Mesendoderm (in vitro differentiated cells): ENCODE data around the gene IQUB.

ENCODE experiments used
- DNase-seq: peaks from one replicate; pipeline ENCODE4 v3.0.0; 2013
- H2AK5ac ChIP-seq: 2 replicates; pipeline ENCODE4 v1.6.1; 2013; ENCODE audit warnings: low read length, inconsistent platforms
- H2BK120ac ChIP-seq: 2 replicates; pipeline ENCODE4 v1.6.1; 2013; ENCODE audit warnings: low read depth, mild to moderate bottlenecking, low read length, moderate library complexity, mixed read lengths
- H2BK15ac ChIP-seq: replicated peaks from 2 replicates; pipeline ENCODE4 v1.6.1; 2013; ENCODE audit warnings: low read depth, mild to moderate bottlenecking, moderate library complexity
- H2BK5ac ChIP-seq: 2 replicates; pipeline ENCODE4 v1.6.1; 2013; ENCODE audit warnings: low read length, inconsistent platforms
- H3K18ac ChIP-seq: 2 replicates; pipeline ENCODE4 v1.6.1; 2013; ENCODE audit warnings: mild to moderate bottlenecking, low read length, mixed read lengths
- H3K23ac ChIP-seq: one replicate; pipeline ENCODE4 v1.6.1; 2013; ENCODE audit warnings: low read length
- H3K27ac ChIP-seq: 2 replicates; pipeline ENCODE4 v1.5.1; 2013; ENCODE audit warnings: low read depth, mild to moderate bottlenecking, inconsistent platforms, low read length, moderate library complexity
- H3K27me3 ChIP-seq: 2 replicates; pipeline ENCODE4 v1.6.1; 2013; ENCODE audit warnings: low read length, control low read depth, mild to moderate bottlenecking, inconsistent platforms; ENCODE audit not compliant: insufficient read depth, poor library complexity
- H3K36me3 ChIP-seq: 2 replicates; pipeline ENCODE4 v1.6.1; 2013; ENCODE audit warnings: low read length, inconsistent platforms; ENCODE audit not compliant: control insufficient read depth, insufficient read depth
- H3K4ac ChIP-seq: one replicate; pipeline ENCODE4 v1.6.1; 2013; ENCODE audit warnings: low read depth, mild to moderate bottlenecking, low read length, moderate library complexity
- H3K4me1 ChIP-seq: 2 replicates; pipeline ENCODE4 v1.6.1; 2013; ENCODE audit warnings: low read depth, low read length, inconsistent platforms; ENCODE audit not compliant: control insufficient read depth
- H3K4me2 ChIP-seq: 2 replicates; pipeline ENCODE4 v1.6.1; 2013; ENCODE audit warnings: low read length
- H3K4me3 ChIP-seq: 2 replicates; pipeline ENCODE4 v1.5.1; 2013; ENCODE audit warnings: mild to moderate bottlenecking, low read length
- H3K56ac ChIP-seq: one replicate; pipeline ENCODE4 v1.6.1; 2013; ENCODE audit warnings: low read length
- H3K79me1 ChIP-seq: 2 replicates; pipeline ENCODE4 v1.6.1; 2013; ENCODE audit warnings: low read length, inconsistent platforms
- H3K79me2 ChIP-seq: 2 replicates; pipeline ENCODE4 v1.6.1; 2013; ENCODE audit warnings: mild to moderate bottlenecking, low read length; ENCODE audit not compliant: control insufficient read depth, insufficient read depth
- H3K9ac ChIP-seq: 2 replicates; pipeline ENCODE4 v1.6.1; 2013; ENCODE audit warnings: low read length, inconsistent platforms
- H4K5ac ChIP-seq: one replicate; pipeline ENCODE4 v1.6.1; 2013; ENCODE audit warnings: low read length
- H4K8ac ChIP-seq: one replicate; pipeline ENCODE4 v1.6.1; 2013; ENCODE audit warnings: low read depth, mild to moderate bottlenecking, control low read depth, low read length, moderate library complexity
- WGBS: extraction: QIAGEN DNeasy Blood & Tissue Kit; methylation state at CpG from one replicate; pipeline ENCODE4 v1.1.7; 2013; ENCODE audit warnings: low lambda C conversion rate, missing lambda C conversion rate; ENCODE audit not compliant: insufficient coverage; ENCODE audit errors: extremely low coverage; 5-methylcytosine and 5-hydroxymethylcytosine counted together

The IQUB gene

DNA sequence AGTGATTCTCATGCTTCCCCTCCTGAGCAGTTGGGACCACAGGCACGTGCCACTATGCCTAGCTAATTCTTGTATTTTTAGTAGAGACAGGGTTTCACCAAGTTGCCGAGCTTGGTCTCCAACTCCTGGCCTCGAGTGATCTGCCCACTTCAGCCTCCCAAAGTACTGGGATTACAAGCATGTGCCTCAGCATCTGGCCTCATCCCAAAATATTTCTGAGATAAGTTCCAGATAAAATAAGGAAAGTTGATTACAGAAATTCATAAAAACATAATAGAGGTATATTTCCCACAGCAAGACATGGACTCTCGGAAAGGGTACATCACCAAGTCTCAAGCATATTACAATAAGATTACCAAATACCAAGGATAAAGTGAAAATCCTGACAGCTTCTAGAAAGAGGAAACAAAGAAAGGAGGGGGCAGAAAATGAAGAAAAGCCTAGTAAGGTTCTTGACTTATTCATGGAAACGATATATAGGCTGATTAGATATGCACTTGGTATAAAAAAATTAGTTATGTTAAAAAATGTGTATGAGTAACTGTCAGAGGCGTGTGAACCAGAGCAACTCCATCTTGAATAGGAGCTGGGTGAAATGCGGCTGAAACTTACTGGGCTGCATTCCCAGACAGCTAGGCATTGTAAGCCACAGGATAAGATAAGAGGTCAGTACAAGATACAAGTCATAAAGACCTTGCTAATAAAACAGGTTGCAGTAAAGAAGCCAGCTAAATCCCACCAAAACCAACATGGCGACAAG lies 35.0 kb downstream of the IQUB start:
- H3K18ac ChIP-seq, result no peak overlapping the region
- no peak overlapping the region for H3K9ac ChIP-seq
- H3K23ac ChIP-seq, result no peak overlapping the region
- no peak overlapping the region for H4K5ac ChIP-seq
- no peaks in the 10 kb centered on the region for H3K36me3 ChIP-seq
- peak; percentile 27 for DNase-seq
- H3K79me1 ChIP-seq, result no peaks in the 10 kb centered on the region
- H3K79me2 ChIP-seq, result no peaks in the 10 kb centered on the region
- H3K4me2 ChIP-seq, result no peak overlapping the region
- H3K27me3 ChIP-seq, result no peaks in the 10 kb centered on the region
- no peak overlapping the region for H4K8ac ChIP-seq
- no peak overlapping the region for H2AK5ac ChIP-seq
- no peak overlapping the region for H3K4ac ChIP-seq
- H3K27ac ChIP-seq, result no peak overlapping the region
- no peak overlapping the region for H2BK15ac ChIP-seq
- H3K56ac ChIP-seq, result no peak overlapping the region
- H2BK5ac ChIP-seq, result no peak overlapping the region
- WGBS, result 100% methylated on average over 2 of the region's 8 CpGs
- no peaks in the 10 kb centered on the region for H3K4me1 ChIP-seq
- no peak overlapping the region for H3K4me3 ChIP-seq
- H2BK120ac ChIP-seq, result peak overlapping the region; percentile 61

DNA sequence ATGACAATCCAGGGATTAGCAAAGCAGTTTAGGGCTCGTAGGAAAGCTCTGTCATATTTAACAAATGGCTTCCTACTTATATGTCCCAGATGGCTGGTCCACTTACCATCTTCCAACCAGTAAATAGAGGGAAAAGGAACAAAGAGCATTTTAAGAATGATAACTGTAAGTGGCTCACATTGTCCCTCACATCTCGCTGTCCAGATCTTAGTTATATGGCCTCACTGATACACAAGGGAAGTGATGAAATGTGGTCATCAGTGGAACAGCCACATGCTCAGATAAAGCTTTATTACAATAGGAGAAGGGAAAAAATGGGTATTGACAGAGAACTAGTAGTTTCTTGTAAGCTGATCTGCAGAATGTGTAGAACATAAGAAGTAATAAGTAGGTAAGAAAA lies 35.8 kb downstream of the IQUB start:
- Histone ChIP-seq H3K18ac (no peak overlapping the region), H2BK120ac (no peak overlapping the region), H3K36me3 (no peaks in the 10 kb centered on the region), H2BK5ac (no peak overlapping the region), H3K27me3 (no peaks in the 10 kb centered on the region), H3K9ac (no peak overlapping the region), H3K79me1 (no peaks in the 10 kb centered on the region), H3K4me1 (no peaks in the 10 kb centered on the region), H4K8ac (no peak overlapping the region), H3K4me3 (no peak overlapping the region), H3K56ac (no peak overlapping the region), H2AK5ac (no peak overlapping the region), H3K27ac (no peak overlapping the region), H3K4ac (no peak overlapping the region), H4K5ac (no peak overlapping the region), H2BK15ac (no peak overlapping the region), H3K23ac (no peak overlapping the region), H3K4me2 (no peak overlapping the region), H3K79me2 (no peaks in the 10 kb centered on the region)
- no peak for DNase-seq
- WGBS, result no CpG with 5 or more reads among the region's 2 CpGs

DNA sequence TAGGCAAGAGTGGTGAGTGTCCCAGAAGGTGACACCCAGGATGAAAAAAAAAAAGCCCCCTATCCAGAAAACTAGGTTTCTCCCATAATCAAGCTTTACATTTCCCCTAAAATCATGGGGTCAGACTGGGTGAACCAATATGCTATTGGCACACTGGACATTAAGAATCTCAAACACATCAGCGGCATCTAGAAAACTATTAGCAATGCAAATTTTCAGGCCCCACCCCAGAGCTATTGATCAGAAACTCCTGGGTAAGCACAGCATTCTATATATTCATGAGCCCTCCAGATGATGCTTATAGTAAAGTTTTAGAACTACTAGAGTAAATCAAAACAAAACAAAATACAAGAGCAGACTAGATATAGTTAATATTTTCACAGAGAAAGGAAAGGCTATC lies 36.4 kb downstream of the IQUB start:
- Histone ChIP-seq H3K27me3 (no peaks in the 10 kb centered on the region), H3K4me2 (no peak overlapping the region), H2BK5ac (no peak overlapping the region), H3K27ac (no peak overlapping the region), H3K9ac (no peak overlapping the region), H3K4ac (no peak overlapping the region), H3K4me3 (no peak overlapping the region), H2BK120ac (no peak overlapping the region), H3K18ac (no peak overlapping the region), H3K79me2 (no peaks in the 10 kb centered on the region), H3K23ac (no peak overlapping the region), H3K56ac (no peak overlapping the region), H4K5ac (no peak overlapping the region), H4K8ac (no peak overlapping the region), H2AK5ac (no peak overlapping the region), H3K4me1 (no peaks in the 10 kb centered on the region), H3K36me3 (no peaks in the 10 kb centered on the region), H2BK15ac (no peak overlapping the region), H3K79me1 (no peaks in the 10 kb centered on the region)
- WGBS, result no CpG with 5 or more reads among the region's 1 CpG
- DNase-seq, result no peak

DNA sequence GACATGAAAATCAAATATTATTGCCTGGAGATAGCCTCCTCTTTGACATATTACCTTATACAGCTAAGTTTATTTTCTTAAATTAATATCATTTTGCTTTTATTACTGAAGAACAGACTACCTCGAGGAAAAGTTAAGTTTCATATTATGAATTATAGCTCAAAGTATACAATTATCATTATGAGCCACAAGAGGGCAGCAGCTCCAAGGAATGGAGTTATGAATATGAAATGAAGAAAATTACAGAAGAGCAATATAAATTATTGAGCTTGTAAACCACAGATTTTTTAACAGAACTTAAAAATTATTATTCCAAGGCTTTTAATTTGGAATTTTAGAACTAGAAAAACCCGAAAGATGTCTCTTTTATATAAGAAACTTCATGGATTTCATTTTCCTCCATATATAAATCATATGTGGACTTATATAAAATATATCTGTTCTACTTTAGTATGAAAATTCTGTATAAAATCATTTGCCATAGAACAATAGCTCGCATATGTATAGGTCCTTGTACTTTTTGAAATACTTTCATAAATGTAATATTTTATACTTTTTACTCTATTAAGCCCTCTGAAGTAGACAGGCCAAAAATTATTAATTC lies 40.1 kb downstream of the IQUB start:
- H3K4me3 ChIP-seq, result no peak overlapping the region
- H3K79me1 ChIP-seq, result no peaks in the 10 kb centered on the region
- no peak overlapping the region for H2BK120ac ChIP-seq
- H3K4ac ChIP-seq, result no peak overlapping the region
- H2AK5ac ChIP-seq, result no peak overlapping the region
- peak; percentile 5 for DNase-seq
- H3K4me1 ChIP-seq, result no peaks in the 10 kb centered on the region
- no peak overlapping the region for H2BK5ac ChIP-seq
- no peak overlapping the region for H3K27ac ChIP-seq
- no peaks in the 10 kb centered on the region for H3K36me3 ChIP-seq
- H3K79me2 ChIP-seq, result no peaks in the 10 kb centered on the region
- WGBS, result no CpG with 5 or more reads among the region's 3 CpGs
- no peak overlapping the region for H3K56ac ChIP-seq
- H3K4me2 ChIP-seq, result no peak overlapping the region
- H3K23ac ChIP-seq, result no peak overlapping the region
- no peak overlapping the region for H4K5ac ChIP-seq
- H3K9ac ChIP-seq, result no peak overlapping the region
- no peak overlapping the region for H3K18ac ChIP-seq
- H4K8ac ChIP-seq, result no peak overlapping the region
- no peak overlapping the region for H2BK15ac ChIP-seq
- no peaks in the 10 kb centered on the region for H3K27me3 ChIP-seq

DNA sequence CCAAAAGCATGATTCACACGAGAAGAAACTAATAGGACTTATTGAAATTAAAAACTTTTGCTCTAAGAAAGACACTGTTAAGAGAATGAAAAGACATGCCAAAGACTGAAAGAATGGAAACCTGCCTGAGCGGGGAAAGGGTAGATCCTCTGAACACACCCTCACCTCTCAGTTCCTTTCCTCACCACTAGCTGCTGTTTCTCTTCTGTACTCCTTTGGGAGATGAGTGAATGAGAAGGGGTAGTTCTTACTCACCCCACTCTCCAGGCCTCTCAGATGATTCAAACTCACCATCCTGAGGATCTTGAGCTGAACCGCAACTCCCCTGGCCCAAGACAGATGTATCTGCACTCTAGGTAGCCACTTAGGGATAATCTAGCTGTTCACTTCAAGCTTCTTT lies 41.9 kb downstream of the IQUB start:
- H3K4me3 ChIP-seq, result no peak overlapping the region

More for the DNA sequence above, 41.9 kb downstream of the IQUB start:
- H3K79me1 ChIP-seq, result no peaks in the 10 kb centered on the region
- H2BK15ac ChIP-seq, result no peak overlapping the region
- no peak overlapping the region for H3K27ac ChIP-seq
- H3K4me2 ChIP-seq, result no peak overlapping the region
- no peak overlapping the region for H2BK5ac ChIP-seq
- H3K27me3 ChIP-seq, result no peaks in the 10 kb centered on the region
- no peak overlapping the region for H3K23ac ChIP-seq
- H4K8ac ChIP-seq, result no peak overlapping the region
- H3K56ac ChIP-seq, result no peak overlapping the region
- H2AK5ac ChIP-seq, result no peak overlapping the region
- no peaks in the 10 kb centered on the region for H3K36me3 ChIP-seq
- DNase-seq, result peak; percentile 41
- H3K18ac ChIP-seq, result no peak overlapping the region
- H3K4ac ChIP-seq, result no peak overlapping the region
- H3K9ac ChIP-seq, result no peak overlapping the region
- H4K5ac ChIP-seq, result no peak overlapping the region
- H3K79me2 ChIP-seq, result no peaks in the 10 kb centered on the region
- WGBS, result no CpG with 5 or more reads among the region's 3 CpGs
- H3K4me1 ChIP-seq, result no peaks in the 10 kb centered on the region
- no peak overlapping the region for H2BK120ac ChIP-seq
